DND-41 (cell line): ENCODE results near the gene EIF4G3.

Experiments used
- CTCF ChIP-seq: IDR thresholded peaks from 2 replicates; pipeline ENCODE4 v1.5.1; 2012; ENCODE audit warnings: borderline replicate concordance, low read length, moderate library complexity, mild to moderate bottlenecking; ENCODE audit not compliant: poor library complexity, severe bottlenecking; ENCODE audit errors: extremely low read depth
- EZH2 ChIP-seq: IDR thresholded peaks from 3 replicates; pipeline ENCODE4 v1.6.1; 2012; ENCODE audit warnings: borderline replicate concordance, low read depth, mild to moderate bottlenecking, moderate library complexity, low read length, inconsistent platforms; ENCODE audit not compliant: severe bottlenecking

- TF ChIP-seq EZH2 = no peak
- no peak for TF ChIP-seq CTCF
Observed at GRCh38 chr1:21041541-21041940, 135.2 kb downstream of the EIF4G3 start.
